DND-41 (cell line): ENCODE results near the gene TEX54.
A peak's percentile ranks its signal among the peaks of the same experiment; 100 is the strongest.

Source experiments
- ATAC-seq: fragments of 200-7000 bp; cut with Tn5 transposase; 3 replicates; pipeline ENCODE4 v1.9.1; 2021; ENCODE audit warnings: low read depth; ENCODE audit not compliant: insufficient read depth
- DNase-seq: peaks from one replicate; pipeline ENCODE4 v3.0.0-alpha.2; 2020
- H2AFZ ChIP-seq: 2 replicates; pipeline ENCODE4 v1.6.0; 2012; ENCODE audit warnings: low read depth, low read length
- H3K27ac ChIP-seq: 2 replicates; pipeline ENCODE4 v1.5.1; 2012; ENCODE audit warnings: low read length, inconsistent platforms
- H3K27me3 ChIP-seq: fragments of 200-600 bp; sonication (generic); 2 replicates; pipeline ENCODE4 v1.6.0; 2012; ENCODE audit warnings: low read length, mild to moderate bottlenecking, inconsistent platforms; ENCODE audit not compliant: insufficient read depth, poor library complexity
- H3K36me3 ChIP-seq: 2 replicates; pipeline ENCODE4 v1.5.1; 2012; ENCODE audit warnings: low read length, inconsistent platforms; ENCODE audit not compliant: insufficient read depth
- H3K4me1 ChIP-seq: 2 replicates; pipeline ENCODE4 v1.5.1; 2012; ENCODE audit warnings: mild to moderate bottlenecking, low read length; ENCODE audit not compliant: insufficient read depth
- H3K4me2 ChIP-seq: 2 replicates; pipeline ENCODE4 v1.6.0; 2012; ENCODE audit warnings: mild to moderate bottlenecking, moderate library complexity, low read length, inconsistent platforms; ENCODE audit not compliant: insufficient read depth
- H3K4me3 ChIP-seq, 2 experiments: fragments of 200-600 bp in 1 of 2; shearing (Covaris generic) in 1 of 2; 2 replicates each; pipeline ENCODE4 v1.5.1; 2012 to 2016; ENCODE audit warnings: inconsistent platforms in 2 of 2, low read length in 2 of 2, mild to moderate bottlenecking in 2 of 2, low read depth in 1 of 2, moderate library complexity in 1 of 2
- H3K79me2 ChIP-seq: 2 replicates; pipeline ENCODE4 v1.6.0; 2012; ENCODE audit warnings: low read length, inconsistent platforms; ENCODE audit not compliant: insufficient read depth
- H3K9ac ChIP-seq: 2 replicates; pipeline ENCODE4 v1.6.0; 2012; ENCODE audit warnings: low read depth, mild to moderate bottlenecking, inconsistent platforms, low read length, moderate library complexity
- H3K9me3 ChIP-seq: 2 replicates; pipeline ENCODE4 v1.5.1; 2012; ENCODE audit warnings: low read length, moderate library complexity, mild to moderate bottlenecking, inconsistent platforms; ENCODE audit not compliant: insufficient read depth, severe bottlenecking
- H4K20me1 ChIP-seq: 2 replicates; pipeline ENCODE4 v1.6.0; 2012; ENCODE audit warnings: low read length; ENCODE audit not compliant: insufficient read depth
- EZH2 ChIP-seq: IDR thresholded peaks from 3 replicates; pipeline ENCODE4 v1.6.1; 2012; ENCODE audit warnings: borderline replicate concordance, low read depth, mild to moderate bottlenecking, moderate library complexity, low read length, inconsistent platforms; ENCODE audit not compliant: severe bottlenecking
- TF ChIP-seq, protein P1 (sequence below): IDR thresholded peaks from 2 replicates; pipeline ENCODE4 v1.5.1; 2012; ENCODE audit warnings: borderline replicate concordance, low read length, moderate library complexity, mild to moderate bottlenecking; ENCODE audit not compliant: poor library complexity, severe bottlenecking; ENCODE audit errors: extremely low read depth

Gene TEX54

DNA sequence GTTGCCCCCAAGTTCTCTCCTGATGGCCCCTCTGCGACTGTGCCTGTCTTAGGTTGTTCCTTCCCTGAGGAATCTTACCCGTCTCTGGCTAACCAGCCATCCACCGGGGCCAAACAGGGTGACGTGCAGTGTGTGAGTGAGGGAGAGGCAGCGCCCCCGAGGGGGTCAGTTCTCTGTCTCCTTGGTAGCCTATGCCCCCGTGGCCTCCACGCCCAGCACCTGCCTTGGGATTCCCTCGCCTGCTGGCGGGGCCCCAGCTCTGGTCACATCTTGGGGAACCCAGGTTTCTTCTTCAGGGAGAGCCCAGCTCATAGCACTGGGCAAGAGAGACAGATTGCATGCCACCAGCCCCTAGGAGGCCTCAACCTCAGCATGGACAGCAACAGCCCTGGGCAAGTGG is 33.2 kb downstream of the TEX54 start:
- H3K9ac ChIP-seq: no peak overlapping the region
- H3K36me3 ChIP-seq: peaks cover 93% of the 10 kb centered on the region
- DNase-seq: no peak

DNA sequence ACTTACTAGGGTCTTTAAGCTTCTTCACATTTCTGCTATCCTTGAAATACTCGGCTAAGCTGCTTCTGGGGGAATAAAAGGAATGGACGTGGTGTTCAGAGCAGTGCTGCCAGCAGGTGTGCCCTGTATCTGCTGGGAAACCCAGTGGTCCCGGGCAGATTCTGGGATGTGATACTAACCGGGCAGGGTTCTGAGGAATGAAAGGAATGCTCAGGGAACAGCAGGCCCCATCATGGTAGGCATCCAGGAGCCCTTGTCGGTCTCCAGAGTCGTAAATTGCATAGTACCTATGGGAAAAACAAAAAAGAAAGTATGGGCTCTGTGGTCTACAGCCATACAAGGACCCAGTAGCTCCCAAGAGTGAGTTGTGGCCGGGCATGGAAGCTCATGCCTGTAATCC is 36.4 kb downstream of the TEX54 start:
- H3K36me3 ChIP-seq: peaks cover 95% of the 10 kb centered on the region
- TF ChIP-seq, protein P1, sequence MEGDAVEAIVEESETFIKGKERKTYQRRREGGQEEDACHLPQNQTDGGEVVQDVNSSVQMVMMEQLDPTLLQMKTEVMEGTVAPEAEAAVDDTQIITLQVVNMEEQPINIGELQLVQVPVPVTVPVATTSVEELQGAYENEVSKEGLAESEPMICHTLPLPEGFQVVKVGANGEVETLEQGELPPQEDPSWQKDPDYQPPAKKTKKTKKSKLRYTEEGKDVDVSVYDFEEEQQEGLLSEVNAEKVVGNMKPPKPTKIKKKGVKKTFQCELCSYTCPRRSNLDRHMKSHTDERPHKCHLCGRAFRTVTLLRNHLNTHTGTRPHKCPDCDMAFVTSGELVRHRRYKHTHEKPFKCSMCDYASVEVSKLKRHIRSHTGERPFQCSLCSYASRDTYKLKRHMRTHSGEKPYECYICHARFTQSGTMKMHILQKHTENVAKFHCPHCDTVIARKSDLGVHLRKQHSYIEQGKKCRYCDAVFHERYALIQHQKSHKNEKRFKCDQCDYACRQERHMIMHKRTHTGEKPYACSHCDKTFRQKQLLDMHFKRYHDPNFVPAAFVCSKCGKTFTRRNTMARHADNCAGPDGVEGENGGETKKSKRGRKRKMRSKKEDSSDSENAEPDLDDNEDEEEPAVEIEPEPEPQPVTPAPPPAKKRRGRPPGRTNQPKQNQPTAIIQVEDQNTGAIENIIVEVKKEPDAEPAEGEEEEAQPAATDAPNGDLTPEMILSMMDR: no peak
- no peak for TF ChIP-seq EZH2

More for the DNA sequence above, 33.2 kb downstream of the TEX54 start:
- peaks cover 16% of the 10 kb centered on the region for H3K4me1 ChIP-seq
- no peak for TF ChIP-seq EZH2
- TF ChIP-seq, protein P1: no peak
- no peak overlapping the region for H3K4me2 ChIP-seq
- no peaks in the 10 kb centered on the region for H3K27me3 ChIP-seq
- no peak overlapping the region for H2AFZ ChIP-seq
- H3K9me3 ChIP-seq: no peaks in the 10 kb centered on the region
- no peak overlapping the region for H3K4me3 ChIP-seq
- peaks cover 43% of the 10 kb centered on the region for H3K79me2 ChIP-seq
- H3K27ac ChIP-seq: no peak overlapping the region
- H4K20me1 ChIP-seq: peaks cover 18% of the 10 kb centered on the region; the same call in 1 of the 2 replicates
- ATAC-seq: no peak

DNA sequence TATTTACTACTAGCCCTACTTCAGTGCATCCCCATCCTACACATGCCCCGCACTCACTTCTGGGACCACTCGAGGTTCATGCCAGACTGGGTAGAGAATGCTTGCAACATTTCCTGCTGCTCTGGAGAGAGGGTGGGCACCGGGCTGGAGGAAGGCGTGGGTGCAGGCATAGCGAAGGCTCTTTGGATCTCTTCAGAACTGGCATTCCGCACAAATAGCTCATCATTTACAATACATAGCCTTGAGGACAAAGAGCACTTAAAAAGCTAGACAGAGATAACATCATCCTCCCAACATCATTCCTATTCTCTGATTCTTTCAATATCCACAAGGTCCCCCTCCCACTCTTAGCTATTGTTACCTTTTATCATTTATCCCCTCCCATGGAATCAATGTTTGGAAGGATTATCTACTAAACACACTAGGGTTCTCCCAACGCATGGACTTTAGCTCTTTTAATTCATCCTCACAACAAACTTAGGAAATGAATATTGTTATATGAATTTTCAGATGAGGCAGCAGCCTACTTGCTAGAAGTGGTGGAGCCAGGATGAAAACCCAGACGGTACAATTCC is 38.4 kb downstream of the TEX54 start:
- ATAC-seq (no peak), DNase-seq (no peak)
- no peak overlapping the region for H3K4me3 ChIP-seq
- peaks cover 32% of the 10 kb centered on the region for H3K4me1 ChIP-seq
- no peaks in the 10 kb centered on the region for H3K9me3 ChIP-seq
- no peak overlapping the region for H3K9ac ChIP-seq
- H3K4me2 ChIP-seq: no peak overlapping the region
- H3K27me3 ChIP-seq: no peaks in the 10 kb centered on the region
- TF ChIP-seq, protein P1: no peak
- no peak for TF ChIP-seq EZH2
- no peak overlapping the region for H3K27ac ChIP-seq
- peaks cover 33% of the 10 kb centered on the region for H3K79me2 ChIP-seq
- 0 out of 2 replicates have a peak, but pooled peaks cover 2% of the 10 kb centered on the region for H4K20me1 ChIP-seq
- H2AFZ ChIP-seq: no peak overlapping the region
- peaks cover 93% of the 10 kb centered on the region for H3K36me3 ChIP-seq

More for the DNA sequence above, 36.4 kb downstream of the TEX54 start:
- Histone ChIP-seq H3K9me3 (no peaks in the 10 kb centered on the region), H3K27ac (no peak overlapping the region), H3K9ac (no peak overlapping the region), H4K20me1 (0 out of 2 replicates have a peak, but pooled peaks cover 5% of the 10 kb centered on the region), H3K27me3 (no peaks in the 10 kb centered on the region), H2AFZ (no peak overlapping the region), H3K4me3 (no peak overlapping the region), H3K4me2 (no peak overlapping the region), H3K79me2 (peaks cover 22% of the 10 kb centered on the region), H3K4me1 (peaks cover 14% of the 10 kb centered on the region)
- no peak for ATAC-seq
- no peak for DNase-seq

DNA sequence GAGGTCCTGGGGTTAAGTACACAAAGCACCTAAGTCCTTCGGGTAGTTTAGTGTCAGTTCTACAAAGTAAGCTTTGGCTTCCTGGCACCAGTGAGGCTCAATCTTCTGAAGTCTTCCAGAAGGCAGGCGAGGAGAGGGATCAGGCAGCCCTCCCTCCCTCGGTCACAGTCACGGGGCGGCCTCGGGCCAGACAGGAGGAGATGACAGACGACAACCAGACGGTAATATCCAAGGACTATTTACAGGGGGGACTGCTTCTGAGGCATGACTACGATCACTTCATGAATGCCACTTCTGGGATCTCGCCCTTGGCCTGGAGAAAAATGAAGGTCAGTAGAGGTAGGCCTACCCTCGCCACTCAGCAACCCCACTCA is 40.5 kb downstream of the TEX54 start:
- Histone ChIP-seq H3K79me2 (peaks cover 52% of the 10 kb centered on the region), H4K20me1 (no peaks in the 10 kb centered on the region), H2AFZ (no peak overlapping the region; the same call in 1 of the 2 replicates), H3K27ac (peak overlapping the region; percentile 37), H3K27me3 (no peaks in the 10 kb centered on the region), H3K9ac (peak overlapping the region; percentile 78), H3K4me3 (peak overlapping the region; percentile 47 to 72; a peak in 3 of 4 replicates), H3K36me3 (peaks cover 84% of the 10 kb centered on the region), H3K4me2 (peak overlapping the region; percentile 92), H3K9me3 (no peaks in the 10 kb centered on the region), H3K4me1 (peaks cover 51% of the 10 kb centered on the region)
- no peak for TF ChIP-seq EZH2
- TF ChIP-seq, protein P1: no peak
- peak; percentile 10 for ATAC-seq
- DNase-seq: peak; percentile 30
